ENCODE measurements around the gene SLC5A10.
A peak's percentile ranks its signal among the peaks of the same experiment; 100 is the strongest.

Gene SLC5A10

DNA sequence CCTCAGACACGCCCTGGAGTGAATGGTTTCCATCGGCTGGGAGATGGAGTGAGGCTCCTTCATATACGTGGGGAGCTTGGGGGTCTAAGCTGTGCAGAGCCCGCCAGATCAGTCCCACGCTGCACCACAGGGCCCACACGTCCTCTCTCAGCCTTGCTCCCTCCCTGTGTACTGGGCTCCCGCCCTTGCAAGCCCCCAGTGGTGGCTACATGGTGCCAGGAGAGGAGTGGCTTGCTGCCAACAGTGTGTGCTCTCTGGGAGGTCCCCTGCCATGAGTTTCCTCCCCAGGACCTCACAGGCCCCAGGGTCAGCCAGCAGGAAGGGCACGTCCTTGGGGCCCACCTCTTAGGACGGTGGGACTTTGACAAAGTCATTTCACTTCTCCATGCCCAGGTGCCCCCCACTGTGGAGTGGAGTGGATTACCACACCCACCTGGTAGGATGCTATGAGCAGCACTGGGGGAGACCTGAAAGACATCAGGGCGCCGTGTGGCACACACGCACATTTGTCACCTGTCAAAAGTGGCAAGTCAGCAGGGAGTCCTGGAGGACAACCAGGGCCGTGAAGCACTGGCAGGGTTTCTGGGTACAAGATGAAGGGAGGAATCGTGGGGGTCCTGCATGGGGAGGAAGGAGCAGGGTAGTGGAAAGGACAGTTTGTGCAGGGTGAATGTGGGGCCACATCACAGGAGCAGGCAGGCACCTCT is 13.7 kb downstream of the SLC5A10 start:
- no peak for DNase-seq

- peak; percentile 28 for DNase-seq
Observed at GRCh38 chr17:18966831-18967624, 15.1 kb downstream of the SLC5A10 start.

DNA sequence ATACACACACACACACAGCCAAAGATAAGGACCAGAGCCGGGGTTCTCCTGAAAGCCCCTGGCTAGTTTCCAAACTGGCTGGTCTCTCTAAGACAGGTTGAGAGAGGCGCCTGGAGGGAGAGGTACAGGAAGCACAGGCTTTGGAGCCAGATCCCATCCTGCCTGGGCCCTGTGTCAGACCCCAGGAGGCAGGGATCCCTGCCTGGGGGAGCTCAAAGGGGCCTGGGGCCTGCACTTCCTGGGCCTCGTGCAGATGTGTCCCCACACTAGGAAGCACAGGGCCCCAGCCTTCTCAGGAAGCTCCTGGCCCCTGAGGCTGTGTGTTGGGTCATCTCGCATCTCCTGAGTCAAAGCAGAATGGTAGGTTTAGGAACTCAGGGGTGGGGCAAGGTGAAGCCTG is 16.0 kb downstream of the SLC5A10 start:
- DNase-seq, result no peak

- no peak for DNase-seq
Observed at GRCh38 chr17:18968345-18968744, 16.4 kb downstream of the SLC5A10 start.

- no peak for DNase-seq
Observed at GRCh38 chr17:18968945-18969887, 17.3 kb downstream of the SLC5A10 start.

DNA sequence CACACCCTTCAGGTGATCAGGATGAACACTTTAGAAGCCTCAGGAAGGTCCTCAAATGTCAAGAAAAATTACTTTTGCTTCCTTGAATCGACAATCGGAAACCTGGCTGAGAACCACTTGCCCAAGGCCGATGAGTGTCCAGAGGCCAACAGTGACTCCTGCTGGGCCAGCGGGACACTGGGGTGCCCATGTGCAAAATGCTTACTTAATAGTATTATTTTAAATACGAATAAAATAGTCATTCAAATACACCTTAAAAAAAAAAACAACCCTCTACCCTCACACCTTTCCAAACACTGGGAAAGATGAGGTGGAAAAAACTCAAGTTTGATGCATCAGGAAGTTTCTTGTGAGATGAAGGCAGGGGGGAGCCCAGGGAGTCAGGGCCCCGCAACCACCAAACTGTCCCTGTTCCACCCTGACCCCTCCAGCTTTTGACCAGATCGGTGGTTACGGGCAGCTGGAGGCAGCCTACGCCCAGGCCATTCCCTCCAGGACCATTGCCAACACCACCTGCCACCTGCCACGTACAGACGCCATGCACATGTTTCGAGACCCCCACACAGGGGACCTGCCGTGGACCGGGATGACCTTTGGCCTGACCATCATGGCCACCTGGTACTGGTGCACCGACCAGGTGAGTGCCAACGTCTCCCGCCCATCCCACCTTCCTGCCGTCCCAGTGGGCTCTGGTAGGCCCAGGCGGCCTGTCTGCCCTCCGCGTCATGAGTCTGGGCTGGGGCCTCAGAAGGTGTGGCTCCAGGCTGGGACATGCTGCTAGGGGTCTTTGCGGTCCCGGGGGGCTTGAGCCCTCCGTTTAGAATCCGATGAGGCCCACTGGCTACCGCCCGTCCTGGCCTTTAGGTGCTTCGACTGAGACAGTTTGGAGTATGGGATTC is 18.9 kb downstream of the SLC5A10 start:
- DNase-seq, result no peak

GRCh38 chr17:18971801-18972200 is 19.8 kb downstream of the SLC5A10 start:
- DNase-seq, result no peak

GRCh38 chr17:18974407-18975149 is 22.6 kb downstream of the SLC5A10 start:
- DNase-seq, result no peak

GRCh38 chr17:18975597-18975996 is 23.6 kb downstream of the SLC5A10 start:
- no peak for DNase-seq

DNA sequence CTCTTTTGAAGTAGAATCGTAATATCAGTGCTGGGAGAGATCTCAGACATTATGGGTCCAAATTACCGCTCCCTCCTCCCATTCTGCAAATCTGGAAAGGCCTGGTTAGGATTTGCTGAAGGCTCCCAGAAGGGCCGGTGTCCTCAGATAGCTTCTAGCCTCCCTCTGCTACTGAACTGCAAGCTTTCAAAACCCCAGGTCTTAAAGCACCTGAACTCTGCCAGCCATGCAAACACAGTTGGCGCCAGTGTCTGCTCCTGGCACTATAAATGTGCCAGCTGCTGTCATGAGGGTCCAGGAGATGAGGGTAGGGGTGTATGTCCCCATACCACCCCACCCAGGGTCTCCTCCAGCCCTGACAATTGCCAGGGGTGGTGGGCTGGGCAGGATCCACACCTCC is 24.2 kb downstream of the SLC5A10 start:
- DNase-seq, result no peak

DNA sequence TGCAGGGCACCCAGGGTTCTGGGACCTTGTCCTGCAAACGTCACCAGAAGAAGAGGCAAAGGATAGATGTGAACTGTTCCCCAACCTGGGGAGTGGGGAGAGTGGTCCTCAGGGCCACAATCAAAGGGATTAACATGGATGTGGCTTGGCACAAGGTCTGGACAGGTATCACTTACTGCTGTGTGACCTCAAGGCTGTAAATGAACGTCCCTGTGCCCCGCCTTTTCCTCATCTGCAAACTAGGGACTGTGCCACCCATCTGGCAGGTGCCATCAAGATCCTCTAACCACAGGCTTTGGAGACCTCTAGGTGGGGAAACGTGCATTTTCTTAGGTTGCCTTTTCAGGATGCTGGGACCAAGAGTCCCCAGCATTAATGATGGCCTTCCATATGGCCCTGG is 25.1 kb downstream of the SLC5A10 start:
- DNase-seq, result no peak

- DNase-seq, result no peak
Observed at GRCh38 chr17:18977646-18978045, 25.7 kb downstream of the SLC5A10 start.

GRCh38 chr17:18978050-18978449 is 26.1 kb downstream of the SLC5A10 start:
- DNase-seq, result no peak

GRCh38 chr17:18978655-18979054 is 26.7 kb downstream of the SLC5A10 start:
- no peak for DNase-seq

- DNase-seq, result no peak
Observed at GRCh38 chr17:18980682-18981334, 28.8 kb downstream of the SLC5A10 start.

- no peak for DNase-seq
Observed at GRCh38 chr17:18981335-18981641, 29.3 kb downstream of the SLC5A10 start.

DNA sequence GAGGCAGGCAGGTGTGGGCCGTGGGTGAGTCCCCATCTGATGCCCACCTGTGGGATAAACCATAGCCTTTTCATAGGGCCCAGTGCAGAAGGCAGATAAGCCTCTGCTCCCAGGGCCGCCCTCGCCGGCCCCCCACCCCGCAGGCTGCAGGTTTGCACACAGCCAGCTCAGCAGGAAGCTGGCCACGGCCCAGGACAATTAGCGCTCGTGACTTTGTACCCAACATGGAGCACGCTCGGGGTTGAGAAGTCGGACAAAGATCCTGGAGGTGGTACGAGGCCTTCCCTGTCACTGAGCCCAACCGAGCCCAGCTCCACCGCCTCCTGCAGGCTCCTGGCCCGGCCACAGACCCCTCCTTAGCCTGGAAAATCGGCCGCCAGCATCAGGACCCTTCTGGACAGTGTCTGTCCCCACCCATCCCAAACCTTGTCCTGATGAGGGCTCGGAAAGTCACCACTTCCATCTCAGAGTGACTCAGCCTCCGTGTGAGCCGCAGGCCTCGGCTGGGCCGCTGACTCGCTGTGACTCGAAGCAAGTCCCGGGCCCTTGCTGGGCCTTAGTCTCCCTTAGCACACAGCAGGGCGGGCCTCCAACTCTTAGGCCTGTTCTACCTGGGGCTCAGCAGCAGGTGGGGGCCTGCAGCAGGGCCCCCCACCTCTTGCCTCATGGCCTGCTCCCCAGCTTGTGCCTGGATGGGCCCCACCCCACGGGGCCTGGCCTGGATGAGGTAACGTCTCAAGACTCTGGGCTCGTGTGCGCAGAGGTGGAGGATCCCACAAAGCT is 29.9 kb downstream of the SLC5A10 start:
- DNase-seq, result peak; percentile 2

DNA sequence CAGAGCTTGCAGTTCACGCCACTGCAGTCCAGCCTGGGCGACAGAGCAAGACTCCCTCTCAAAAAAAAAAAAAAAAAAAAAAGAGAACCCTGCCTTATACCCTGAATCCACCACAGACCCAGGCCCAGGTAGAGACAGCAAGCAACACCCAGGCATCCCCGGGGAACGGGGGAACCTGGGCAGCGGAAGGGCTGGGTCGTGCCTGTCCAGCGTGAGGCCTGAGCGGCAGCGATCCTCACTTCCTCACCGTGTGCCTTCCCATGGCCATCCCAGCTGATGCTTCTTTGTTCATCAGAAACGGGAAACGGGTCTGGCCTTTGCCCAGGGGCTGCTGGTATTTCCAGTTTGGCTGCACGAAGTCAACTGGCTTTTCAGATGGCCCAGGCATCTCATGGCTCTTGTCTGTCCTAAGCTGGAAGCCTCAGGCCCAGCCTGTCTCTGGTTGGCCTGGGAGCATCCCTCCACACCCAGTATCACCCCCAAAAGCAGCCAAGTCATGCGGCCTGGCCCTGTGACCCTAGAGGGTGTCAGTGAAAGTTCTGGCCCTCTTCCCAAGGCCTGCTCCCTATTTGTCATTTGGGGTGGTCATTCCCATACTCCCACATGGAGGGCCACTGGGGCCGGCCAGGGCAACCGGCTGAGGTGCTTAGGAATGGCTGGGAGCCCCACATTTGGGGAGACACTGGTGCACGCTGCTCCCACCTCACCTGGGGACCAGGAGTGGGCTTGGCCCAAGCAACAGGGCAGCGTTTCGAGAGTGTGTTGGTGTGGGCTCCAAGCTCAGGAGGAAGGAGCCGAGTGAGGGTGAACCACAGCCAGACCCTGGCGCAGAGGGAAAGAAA is 32.5 kb downstream of the SLC5A10 start:
- DNase-seq, result no peak

- no peak for DNase-seq
Observed at GRCh38 chr17:18985475-18985874, 33.5 kb downstream of the SLC5A10 start.
